Stimulated activated CD4-positive, alpha-beta T cell treated with anti-CD3 and anti-CD28 coated beads, Interleukin-12 subunit alpha, Interleukin-12 subunit beta, amount 100 ng/mL, for 4 hours (primary cell): ENCODE results near the gene ZFP14.

ENCODE experiments used
- DNase-seq: peaks from one replicate; pipeline ENCODE4 v3.0.0-alpha.2; 2020

Gene ZFP14

GRCh38 chr19:36378625-36379509 is at the start of gene ZFP14:
Gene ZFP14, minus strand, starts transcription at chr19:36379201. Its CDS starts 11,309 bp downstream, at chr19:36367892.
- peak; percentile 93 for DNase-seq

- no peak for DNase-seq
Measured at GRCh38 chr19:36423925-36424324, 44.9 kb upstream of the ZFP14 start.

GRCh38 chr19:36421749-36422481 is 42.9 kb upstream of the ZFP14 start:
- DNase-seq: no peak

- DNase-seq: no peak
Measured at GRCh38 chr19:36420961-36421748, 42.2 kb upstream of the ZFP14 start.

GRCh38 chr19:36418287-36419001 is 39.4 kb upstream of the ZFP14 start, which contains the start of gene ZFP82:
Gene ZFP82, minus strand, starts transcription at chr19:36418644. Its CDS starts 8,855 bp downstream, at chr19:36409789.
- DNase-seq: peak; percentile 73

GRCh38 chr19:36417752-36418286 is 38.8 kb upstream of the ZFP14 start:
- DNase-seq: no peak

GRCh38 chr19:36409841-36410240 is 30.8 kb upstream of the ZFP14 start:
- no peak for DNase-seq

- no peak for DNase-seq
Measured at GRCh38 chr19:36408101-36408500, 29.1 kb upstream of the ZFP14 start.

- DNase-seq: no peak
Measured at GRCh38 chr19:36404498-36404897, 25.5 kb upstream of the ZFP14 start.

- no peak for DNase-seq
Measured at GRCh38 chr19:36401475-36401874, 22.5 kb upstream of the ZFP14 start.

- DNase-seq: no peak
Measured at GRCh38 chr19:36398571-36398970, 19.6 kb upstream of the ZFP14 start.

GRCh38 chr19:36392916-36393673 is 14.1 kb upstream of the ZFP14 start:
- DNase-seq: no peak

GRCh38 chr19:36379510-36379819 is 464 bp upstream of the ZFP14 start:
- no peak for DNase-seq

GRCh38 chr19:36377541-36378178 is 1.3 kb downstream of the ZFP14 start:
- DNase-seq: no peak

GRCh38 chr19:36373638-36374156 is 5.3 kb downstream of the ZFP14 start:
- DNase-seq: no peak

GRCh38 chr19:36371886-36372285 is 7.1 kb downstream of the ZFP14 start:
- DNase-seq: no peak

GRCh38 chr19:36363845-36364244 is 15.2 kb downstream of the ZFP14 start:
- no peak for DNase-seq

- no peak for DNase-seq
Measured at GRCh38 chr19:36340786-36341372, 38.1 kb downstream of the ZFP14 start.

- peak; percentile 34 for DNase-seq
Measured at GRCh38 chr19:36331353-36332228, 47.4 kb downstream of the ZFP14 start.
